Esophagus squamous epithelium (tissue), 5 donors: ENCODE results near the gene COTL1. TPM values are rescaled to one million over a fixed set of nuclear protein-coding genes. Genes with fewer than 3 reads are reported as not detected.

ENCODE experiments used
- DNase-seq: peaks from one replicate; lab custom pipeline; 2025; lab: John Stamatoyannopoulos, UW
- H3K27ac ChIP-seq, 4 donors: fragments of 200-600 bp; sonication (generic); one replicate each; pipeline ENCODE4 v1.5.1; 2016 to 2019; ENCODE audit warnings: mild to moderate bottlenecking in 1 of 4
- H3K27me3 ChIP-seq, 4 donors: fragments of 200-600 bp; sonication (generic); 1 replicate in 3 of 4; 2 replicates in 1 of 4; pipeline versions ENCODE4 v1.5.1 to v1.6.0; 2017 to 2021; ENCODE audit warnings: antibody characterized with exemption in 1 of 4
- H3K36me3 ChIP-seq, 3 donors: fragments of 200-600 bp; sonication (generic); one replicate each; pipeline ENCODE4 v1.5.1; 2016 to 2019
- H3K4me1 ChIP-seq, 3 donors: fragments of 200-600 bp; sonication (generic); one replicate each; pipeline ENCODE4 v1.5.1; 2017 to 2019
- H3K4me3 ChIP-seq, 4 donors: fragments of 200-600 bp; sonication (generic); 1 replicate in 3 of 4; 2 replicates in 1 of 4; pipeline ENCODE4 v1.5.1; 2016 to 2019; ENCODE audit warnings: mild to moderate bottlenecking in 2 of 4, moderate library complexity in 1 of 4
- H3K9me3 ChIP-seq, 3 donors: fragments of 200-600 bp; sonication (generic); one replicate each; pipeline ENCODE4 v1.5.1; 2016 to 2019
- POLR2A ChIP-seq, 4 donors: fragments of 450-650 bp; IDR thresholded peaks; one replicate each; pipeline ENCODE4 v1.6.1; 2017; ENCODE audit warnings: antibody characterized with exemption in 4 of 4, mild to moderate bottlenecking in 4 of 4, moderate library complexity in 3 of 4
- WGBS, 2 donors: methylation state at CpG; one replicate each; pipeline ENCODE4 v1.1.5; 2018; 5-methylcytosine and 5-hydroxymethylcytosine counted together
- intact Hi-C: fragments of 100-400 bp; cut with DNase I; formaldehyde crosslinking; loops from one replicate; pipeline ENCODE4 v1.15.0; 2022
- total RNA-seq, 4 donors: library from RNA; depleted of rRNA; stranded (reverse); fragments of >200 nt; gene quantifications; one replicate each; pipeline ENCODE4 v1.1.0, GENCODE V29; 2016
- TF ChIP-seq, protein P1 (sequence below), 6 experiments: fragments of 450-650 bp in 4 of 6; fragments of 200-600 bp in 2 of 6; sonication (generic) in 2 of 6; IDR thresholded peaks; one replicate each; pipeline ENCODE4 v1.5.1; 2016 to 2019; ENCODE audit warnings: antibody characterized with exemption in 6 of 6, mild to moderate bottlenecking in 4 of 6, moderate library complexity in 4 of 6
- donor health status: DM: yes; HTN: yes; CAD: no.

COTL1 gene, protein sequence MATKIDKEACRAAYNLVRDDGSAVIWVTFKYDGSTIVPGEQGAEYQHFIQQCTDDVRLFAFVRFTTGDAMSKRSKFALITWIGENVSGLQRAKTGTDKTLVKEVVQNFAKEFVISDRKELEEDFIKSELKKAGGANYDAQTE
- total RNA-seq, result 10 to 100 TPM in 3 of 4 donors, 1 to 10 TPM in 1; 7.9 to 34.2 (median 23.4) TPM

DNA sequence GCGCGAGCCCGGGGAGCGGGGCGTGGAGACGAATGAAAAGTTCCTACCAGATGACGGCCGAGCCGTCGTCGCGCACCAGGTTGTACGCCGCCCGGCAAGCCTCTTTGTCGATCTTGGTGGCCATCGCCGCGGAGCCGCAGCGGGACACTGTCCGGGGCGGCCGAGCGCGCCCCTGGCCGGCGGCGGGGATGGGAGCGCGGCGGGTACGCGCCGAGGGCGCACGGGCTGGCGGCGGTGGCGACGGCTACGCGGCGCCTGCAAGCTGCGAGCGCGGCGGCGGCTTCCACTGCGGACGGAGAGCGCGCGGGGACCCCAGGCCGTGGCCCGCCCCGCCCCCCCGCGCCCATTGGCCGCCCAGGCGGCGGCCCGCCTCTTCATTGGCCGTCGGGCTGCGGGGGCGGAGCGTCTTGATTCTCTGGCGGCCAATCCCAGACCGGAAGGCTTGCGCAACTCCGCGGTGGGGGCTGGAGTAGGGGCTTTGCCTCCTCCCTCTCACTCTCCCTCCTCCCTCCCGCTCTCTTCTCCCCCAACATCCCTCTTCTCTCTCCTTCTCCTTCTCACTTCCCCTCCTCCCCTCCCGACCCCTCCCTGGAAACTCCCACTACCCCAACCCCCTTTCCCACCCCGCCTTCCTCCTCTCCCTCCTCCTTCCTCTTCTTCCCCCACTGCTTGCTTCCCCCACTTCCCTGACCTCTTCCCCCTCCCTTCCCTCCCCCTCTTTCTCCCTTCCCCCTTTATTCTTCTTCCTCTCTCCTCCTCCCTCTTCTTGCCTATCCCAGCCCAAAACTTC, at the start of gene COTL1:
Gene COTL1, minus strand, starts transcription at position 288 of the 790 bp plus-strand sequence. Its CDS starts 164 bp downstream, at position 124.
- H3K27ac ChIP-seq, result peak within 1 kb of the TSS; percentile 75 to 90 (median 82)
- peak; percentile 78 for DNase-seq
- intact Hi-C loops, result no loop called here
- WGBS, 2 donors, result 0% methylated on average over 14 to 15 of the region's 76 CpGs
- H3K4me3 ChIP-seq, result peak within 1 kb of the TSS; percentile 54 to 87 (median 72)
- H3K27me3 ChIP-seq, result peaks cover 0 to 11% (median 0%) of the 10 kb centered on the region in 4 donors
- H3K9me3 ChIP-seq, result no peaks in the 10 kb centered on the region
- peaks cover 24 to 63% (median 29%) of the 10 kb centered on the region in 3 donors for H3K4me1 ChIP-seq
- H3K36me3 ChIP-seq, result no peaks in the 10 kb centered on the region
- peak in 2 of 4 donors; percentile 75 to 80 for TF ChIP-seq POLR2A (IDR thresholded peaks at IDR 0.05)
- TF ChIP-seq, protein P1, sequence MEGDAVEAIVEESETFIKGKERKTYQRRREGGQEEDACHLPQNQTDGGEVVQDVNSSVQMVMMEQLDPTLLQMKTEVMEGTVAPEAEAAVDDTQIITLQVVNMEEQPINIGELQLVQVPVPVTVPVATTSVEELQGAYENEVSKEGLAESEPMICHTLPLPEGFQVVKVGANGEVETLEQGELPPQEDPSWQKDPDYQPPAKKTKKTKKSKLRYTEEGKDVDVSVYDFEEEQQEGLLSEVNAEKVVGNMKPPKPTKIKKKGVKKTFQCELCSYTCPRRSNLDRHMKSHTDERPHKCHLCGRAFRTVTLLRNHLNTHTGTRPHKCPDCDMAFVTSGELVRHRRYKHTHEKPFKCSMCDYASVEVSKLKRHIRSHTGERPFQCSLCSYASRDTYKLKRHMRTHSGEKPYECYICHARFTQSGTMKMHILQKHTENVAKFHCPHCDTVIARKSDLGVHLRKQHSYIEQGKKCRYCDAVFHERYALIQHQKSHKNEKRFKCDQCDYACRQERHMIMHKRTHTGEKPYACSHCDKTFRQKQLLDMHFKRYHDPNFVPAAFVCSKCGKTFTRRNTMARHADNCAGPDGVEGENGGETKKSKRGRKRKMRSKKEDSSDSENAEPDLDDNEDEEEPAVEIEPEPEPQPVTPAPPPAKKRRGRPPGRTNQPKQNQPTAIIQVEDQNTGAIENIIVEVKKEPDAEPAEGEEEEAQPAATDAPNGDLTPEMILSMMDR (IDR thresholded peaks at IDR 0.05), result no peak

DNA sequence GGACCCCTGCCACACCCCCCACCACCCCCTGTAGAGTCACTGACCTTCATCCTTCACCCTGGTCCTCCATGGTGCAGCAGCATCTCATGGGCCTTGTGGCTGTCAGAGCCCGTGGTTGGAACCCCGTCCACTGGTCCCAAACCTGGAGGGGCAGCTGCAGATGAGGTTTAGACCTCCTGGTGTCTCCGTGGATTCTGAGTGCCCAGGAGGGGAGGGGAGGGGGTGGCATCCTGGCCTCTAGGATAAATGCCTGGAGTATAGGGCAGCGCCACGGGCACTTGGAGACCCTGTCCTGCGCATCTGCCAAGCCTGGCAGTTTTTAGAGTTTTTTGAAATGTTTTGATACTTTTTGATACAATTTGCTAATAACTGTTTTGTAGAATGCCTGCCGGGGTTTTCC, 48.0 kb upstream of the COTL1 start:
- TF ChIP-seq POLR2A (IDR thresholded peaks at IDR 0.05), result no peak
- TF ChIP-seq, protein P1 (IDR thresholded peaks at IDR 0.05), result no peak
- WGBS, 2 donors, result 75 to 92% methylated on average over 2 to 4 of the region's 7 CpGs
- H3K36me3 ChIP-seq, result peaks cover 20 to 78% (median 36%) of the 10 kb centered on the region in 3 donors
- intact Hi-C loops, result no loop called here
- no peak for DNase-seq
- H3K27me3 ChIP-seq, result no peaks in the 10 kb centered on the region
- no peaks in the 10 kb centered on the region for H3K4me1 ChIP-seq
- no peak overlapping the region for H3K4me3 ChIP-seq
- no peaks in the 10 kb centered on the region for H3K9me3 ChIP-seq
- H3K27ac ChIP-seq, result no peak overlapping the region

GRCh38 chr16:84665359-84665758, 47.5 kb upstream of the COTL1 start:
- 91 to 92% methylated on average over 2 of the region's 2 CpGs for WGBS, 2 donors
- Histone ChIP-seq H3K36me3 (peaks cover 20 to 83% (median 41%) of the 10 kb centered on the region in 3 donors), H3K4me3 (no peak overlapping the region), H3K27ac (no peak overlapping the region), H3K9me3 (no peaks in the 10 kb centered on the region), H3K4me1 (no peaks in the 10 kb centered on the region), H3K27me3 (no peaks in the 10 kb centered on the region)
- TF ChIP-seq, protein P1 (IDR thresholded peaks at IDR 0.05), result no peak
- TF ChIP-seq POLR2A (IDR thresholded peaks at IDR 0.05), result no peak
- intact Hi-C loops, result no loop called here
- no peak for DNase-seq

GRCh38 chr16:84663433-84664101, 45.7 kb upstream of the COTL1 start:
- Histone ChIP-seq H3K36me3 (peaks cover 30 to 98% (median 54%) of the 10 kb centered on the region in 3 donors), H3K27me3 (no peaks in the 10 kb centered on the region), H3K4me3 (no peak overlapping the region), H3K9me3 (no peaks in the 10 kb centered on the region), H3K27ac (no peak overlapping the region), H3K4me1 (no peaks in the 10 kb centered on the region)
- 75 to 78% methylated on average over 7 to 8 of the region's 9 CpGs for WGBS, 2 donors
- DNase-seq, result no peak
- TF ChIP-seq POLR2A (IDR thresholded peaks at IDR 0.05), result no peak
- TF ChIP-seq, protein P1 (IDR thresholded peaks at IDR 0.05), result no peak
- intact Hi-C loops, result no loop called here
